Measurements from ENCODE around the gene MTHFS.

MTHFS gene

DNA sequence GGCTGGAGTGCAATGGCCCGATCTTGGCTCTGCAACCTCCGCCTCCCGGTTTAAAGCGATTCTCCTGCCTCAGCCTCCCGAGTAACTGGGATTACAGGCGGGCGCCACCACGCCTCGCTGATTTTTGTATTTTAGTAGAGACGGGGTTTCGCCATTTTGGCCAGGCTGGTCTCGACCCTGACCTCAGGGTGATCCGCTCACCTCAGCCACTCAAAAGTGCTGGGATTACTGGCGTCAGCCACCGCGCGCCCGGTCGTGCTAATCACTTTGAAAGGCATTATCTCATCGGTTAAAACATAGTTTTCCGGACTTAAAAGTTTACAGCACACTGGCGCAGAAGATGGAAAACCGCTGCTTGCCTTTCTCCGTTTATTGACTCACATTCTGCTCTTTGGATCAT, 27.6 kb upstream of the MTHFS start:
- Mint-ChIP-seq H3K36me3 (ENCODE audit: low read depth) (peaks cover 45% of the 10 kb centered on the region), H3K27ac (peak overlapping the region; percentile 99), H3K27me3 (ENCODE audit: low read depth) (no peaks in the 10 kb centered on the region), H3K4me3 (peak overlapping the region; percentile 69 to 98 (median 95)), H3K4me1 (peaks cover 20% of the 10 kb centered on the region), H3K9me3 (peaks cover 32% of the 10 kb centered on the region)
- TF ChIP-seq, protein P1, sequence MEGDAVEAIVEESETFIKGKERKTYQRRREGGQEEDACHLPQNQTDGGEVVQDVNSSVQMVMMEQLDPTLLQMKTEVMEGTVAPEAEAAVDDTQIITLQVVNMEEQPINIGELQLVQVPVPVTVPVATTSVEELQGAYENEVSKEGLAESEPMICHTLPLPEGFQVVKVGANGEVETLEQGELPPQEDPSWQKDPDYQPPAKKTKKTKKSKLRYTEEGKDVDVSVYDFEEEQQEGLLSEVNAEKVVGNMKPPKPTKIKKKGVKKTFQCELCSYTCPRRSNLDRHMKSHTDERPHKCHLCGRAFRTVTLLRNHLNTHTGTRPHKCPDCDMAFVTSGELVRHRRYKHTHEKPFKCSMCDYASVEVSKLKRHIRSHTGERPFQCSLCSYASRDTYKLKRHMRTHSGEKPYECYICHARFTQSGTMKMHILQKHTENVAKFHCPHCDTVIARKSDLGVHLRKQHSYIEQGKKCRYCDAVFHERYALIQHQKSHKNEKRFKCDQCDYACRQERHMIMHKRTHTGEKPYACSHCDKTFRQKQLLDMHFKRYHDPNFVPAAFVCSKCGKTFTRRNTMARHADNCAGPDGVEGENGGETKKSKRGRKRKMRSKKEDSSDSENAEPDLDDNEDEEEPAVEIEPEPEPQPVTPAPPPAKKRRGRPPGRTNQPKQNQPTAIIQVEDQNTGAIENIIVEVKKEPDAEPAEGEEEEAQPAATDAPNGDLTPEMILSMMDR (IDR thresholded peaks at IDR 0.05; ENCODE audit: unreplicated experiment in 3 of 3) = no peak

DNA sequence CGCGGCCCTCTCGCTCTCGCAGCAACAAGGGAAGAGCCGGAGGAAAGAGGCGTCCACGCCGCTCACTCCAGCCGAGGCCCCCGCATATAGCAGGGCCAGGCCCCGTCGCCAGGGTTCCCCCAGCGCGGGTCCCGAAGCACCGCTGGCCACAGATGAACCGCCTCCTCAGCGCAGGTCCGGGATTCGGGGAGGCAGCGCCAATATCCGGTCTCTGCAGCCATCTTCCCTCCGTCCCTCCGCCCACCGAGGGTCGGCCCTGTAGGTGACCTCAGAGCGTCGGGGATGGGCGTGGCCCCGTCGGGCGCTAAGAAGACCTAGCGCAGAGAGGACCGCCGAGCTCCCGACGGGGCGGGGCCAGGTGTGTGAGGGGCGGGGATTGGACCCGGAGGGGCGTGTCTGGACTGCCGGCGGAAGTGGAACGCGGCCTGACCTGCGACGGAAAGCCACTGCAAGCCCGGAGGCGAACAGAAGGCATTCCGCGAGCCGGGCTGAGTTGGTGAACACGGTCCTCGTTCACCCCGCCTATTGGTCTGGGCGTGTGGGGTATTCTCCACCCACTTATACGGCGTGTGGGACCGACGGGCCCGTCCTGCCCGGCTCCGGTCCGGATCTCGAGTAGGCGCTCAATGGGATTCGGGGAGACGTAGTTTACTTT, 26.8 kb upstream of the MTHFS start:
- TF ChIP-seq, protein P1 (IDR thresholded peaks at IDR 0.05; ENCODE audit: unreplicated experiment in 3 of 3) = no peak
- Mint-ChIP-seq H3K4me3 (peak overlapping the region; percentile 94 to 98 (median 95)), H3K27me3 (ENCODE audit: low read depth) (no peaks in the 10 kb centered on the region), H3K36me3 (ENCODE audit: low read depth) (peaks cover 53% of the 10 kb centered on the region), H3K9me3 (peaks cover 36% of the 10 kb centered on the region), H3K27ac (peak overlapping the region; percentile 99), H3K4me1 (peaks cover 25% of the 10 kb centered on the region)

DNA sequence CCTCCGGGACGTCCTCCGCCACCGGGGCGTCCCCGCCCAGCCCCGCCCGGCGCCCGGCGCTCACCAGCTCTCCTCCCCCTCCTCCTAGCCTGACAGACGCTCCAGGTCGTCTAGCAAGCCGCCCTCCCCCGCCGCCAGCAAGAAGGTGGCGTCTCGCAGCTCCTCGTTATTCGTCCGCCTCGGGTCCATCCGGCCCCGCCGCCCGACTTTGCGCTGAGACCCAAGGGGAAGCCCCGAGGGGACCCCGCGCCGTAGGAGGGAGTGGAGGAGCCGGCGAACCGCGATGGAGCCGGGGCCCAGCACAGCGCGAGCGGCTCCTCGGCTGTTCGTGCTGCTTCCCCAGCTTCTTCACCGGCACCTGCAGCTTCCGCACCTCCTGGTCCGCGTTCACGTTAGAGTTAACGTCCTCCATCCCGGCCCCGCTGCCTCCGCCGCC, 26.3 kb upstream of the MTHFS start:
- Mint-ChIP-seq H3K27ac (peak overlapping the region; percentile 99), H3K36me3 (ENCODE audit: low read depth) (peaks cover 57% of the 10 kb centered on the region), H3K9me3 (peaks cover 35% of the 10 kb centered on the region), H3K4me1 (peaks cover 25% of the 10 kb centered on the region), H3K4me3 (peak overlapping the region; percentile 94 to 98 (median 95)), H3K27me3 (ENCODE audit: low read depth) (no peaks in the 10 kb centered on the region)
- TF ChIP-seq, protein P1 (IDR thresholded peaks at IDR 0.05; ENCODE audit: unreplicated experiment in 3 of 3) = no peak

DNA sequence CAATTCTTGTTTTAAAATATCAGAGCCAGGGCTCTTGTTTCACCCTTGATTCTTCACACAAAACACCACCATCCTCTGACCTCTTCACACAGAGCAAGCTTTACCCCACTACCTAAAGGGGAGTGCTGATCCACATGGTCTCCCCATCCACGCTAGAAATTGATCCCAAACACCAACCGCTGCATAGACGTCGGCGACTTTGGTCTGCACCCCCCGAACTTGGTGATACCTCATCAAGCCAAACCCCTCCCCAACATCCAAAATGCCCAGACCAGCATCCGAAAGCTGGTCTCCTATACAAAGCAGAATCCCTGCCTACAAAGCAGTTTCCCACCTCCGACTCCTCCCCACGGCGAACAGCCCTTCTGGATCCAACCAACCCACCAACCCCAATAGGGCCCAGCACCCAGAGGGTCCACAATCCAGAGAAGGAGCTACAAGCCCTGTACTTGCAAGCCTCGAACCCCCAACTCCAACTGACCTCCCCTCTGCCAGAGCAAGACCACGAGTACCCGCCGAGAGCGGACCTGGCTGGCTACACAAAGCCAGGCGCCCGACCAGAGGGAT, 25.8 kb upstream of the MTHFS start:
- peak overlapping the region; percentile 94 to 98 (median 95) for H3K4me3 Mint-ChIP-seq
- peaks cover 28% of the 10 kb centered on the region for H3K4me1 Mint-ChIP-seq
- peaks cover 62% of the 10 kb centered on the region for H3K36me3 Mint-ChIP-seq (ENCODE audit: low read depth)
- no peaks in the 10 kb centered on the region for H3K27me3 Mint-ChIP-seq (ENCODE audit: low read depth)
- TF ChIP-seq, protein P1 (IDR thresholded peaks at IDR 0.05; ENCODE audit: unreplicated experiment in 3 of 3) = no peak
- peaks cover 38% of the 10 kb centered on the region for H3K9me3 Mint-ChIP-seq
- peak overlapping the region; percentile 99 for H3K27ac Mint-ChIP-seq

- H3K36me3 Mint-ChIP-seq (ENCODE audit: low read depth) = peaks cover 85% of the 10 kb centered on the region
- TF ChIP-seq, protein P1 (IDR thresholded peaks at IDR 0.05; ENCODE audit: unreplicated experiment in 3 of 3) = no peak
These were observed 23.1 kb upstream of the MTHFS start for GRCh38 chr15:79919749-79920511.

More at GRCh38 chr15:79919749-79920511, 23.1 kb upstream of the MTHFS start:
- Mint-ChIP-seq H3K9me3 (peaks cover 54% of the 10 kb centered on the region), H3K27ac (peak overlapping the region; percentile 81 to 98 (median 84)), H3K27me3 (ENCODE audit: low read depth) (no peaks in the 10 kb centered on the region), H3K4me1 (peaks cover 42% of the 10 kb centered on the region), H3K4me3 (peak overlapping the region; percentile 64 to 80 (median 72))
